HG03442 (cell line): ENCODE data around the gene ARMC7.

Source experiments
- ATAC-seq: cut with Tn5 transposase; IDR thresholded peaks from one replicate; pipeline ENCODE4 v1.9.1; 2021; ENCODE audit warnings: mild to moderate bottlenecking, moderate library complexity; ENCODE audit not compliant: unreplicated experiment

The ARMC7 gene

DNA sequence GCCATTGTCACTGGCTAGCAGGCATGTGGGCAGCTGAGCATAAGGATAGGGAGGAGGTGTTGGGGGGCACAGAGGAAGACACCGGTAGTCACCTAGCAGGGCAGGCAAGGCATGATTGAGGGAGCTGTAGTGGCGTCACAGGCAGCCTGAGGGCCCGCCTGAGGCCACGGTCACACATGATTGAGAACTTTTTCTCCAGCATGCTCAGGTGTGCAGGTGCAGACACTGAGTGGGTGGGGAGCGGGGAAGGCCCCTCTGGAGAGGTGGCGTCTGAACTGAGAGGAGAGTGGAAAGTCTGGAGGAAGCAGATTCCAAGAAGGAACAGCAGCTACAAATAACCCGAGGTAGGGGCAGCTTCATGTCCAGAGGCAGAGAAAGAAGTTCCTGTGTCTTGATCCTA, 10.9 kb upstream of the ARMC7 start:
- no peak for ATAC-seq

DNA sequence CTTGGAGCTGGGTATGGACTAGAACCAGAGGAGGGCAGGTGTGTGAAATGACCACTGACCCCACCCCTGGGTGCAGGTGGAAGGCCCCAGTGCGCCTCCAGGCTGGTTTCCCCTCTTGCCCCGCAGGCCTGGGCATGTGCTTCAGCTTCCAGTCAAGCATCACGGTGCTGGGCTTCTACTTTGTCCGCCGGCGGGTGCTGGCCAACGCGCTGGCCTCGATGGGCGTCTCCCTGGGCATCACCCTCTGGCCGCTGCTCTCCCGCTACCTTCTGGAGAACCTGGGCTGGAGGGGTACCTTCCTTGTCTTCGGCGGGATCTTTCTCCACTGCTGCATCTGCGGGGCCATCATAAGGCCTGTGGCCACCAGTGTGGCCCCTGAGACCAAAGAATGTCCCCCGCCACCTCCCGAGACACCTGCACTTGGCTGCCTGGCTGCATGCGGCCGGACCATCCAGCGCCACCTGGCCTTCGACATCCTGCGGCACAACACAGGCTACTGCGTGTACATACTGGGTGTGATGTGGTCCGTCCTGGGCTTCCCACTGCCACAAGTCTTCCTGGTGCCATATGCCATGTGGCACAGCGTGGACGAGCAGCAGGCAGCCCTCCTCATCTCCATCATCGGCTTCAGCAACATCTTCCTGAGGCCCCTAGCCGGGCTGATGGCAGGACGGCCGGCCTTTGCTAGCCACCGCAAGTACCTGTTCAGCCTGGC, 9.7 kb upstream of the ARMC7 start:
- no peak for ATAC-seq

DNA sequence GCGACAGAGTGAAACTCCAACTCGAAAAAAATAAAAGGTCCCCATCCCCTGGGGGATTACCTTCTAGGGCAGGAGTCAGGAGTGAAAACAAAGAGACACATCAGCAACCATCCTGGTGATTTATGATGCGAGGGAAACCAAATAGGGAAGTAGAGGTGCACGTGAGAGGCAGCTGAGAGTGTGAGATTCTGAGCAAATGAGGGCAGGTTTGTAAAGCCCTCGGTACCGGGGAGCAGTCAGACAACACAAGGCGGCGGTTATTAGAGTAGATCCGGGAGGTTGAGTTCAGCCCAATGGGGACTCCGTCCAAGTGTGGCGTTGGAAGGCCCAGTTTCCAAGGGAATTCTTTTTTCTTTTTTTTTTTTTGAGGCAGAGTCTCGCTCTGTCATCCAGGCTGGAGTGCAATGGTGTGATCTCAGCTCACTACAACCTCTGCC, 7.4 kb upstream of the ARMC7 start:
- no peak for ATAC-seq

DNA sequence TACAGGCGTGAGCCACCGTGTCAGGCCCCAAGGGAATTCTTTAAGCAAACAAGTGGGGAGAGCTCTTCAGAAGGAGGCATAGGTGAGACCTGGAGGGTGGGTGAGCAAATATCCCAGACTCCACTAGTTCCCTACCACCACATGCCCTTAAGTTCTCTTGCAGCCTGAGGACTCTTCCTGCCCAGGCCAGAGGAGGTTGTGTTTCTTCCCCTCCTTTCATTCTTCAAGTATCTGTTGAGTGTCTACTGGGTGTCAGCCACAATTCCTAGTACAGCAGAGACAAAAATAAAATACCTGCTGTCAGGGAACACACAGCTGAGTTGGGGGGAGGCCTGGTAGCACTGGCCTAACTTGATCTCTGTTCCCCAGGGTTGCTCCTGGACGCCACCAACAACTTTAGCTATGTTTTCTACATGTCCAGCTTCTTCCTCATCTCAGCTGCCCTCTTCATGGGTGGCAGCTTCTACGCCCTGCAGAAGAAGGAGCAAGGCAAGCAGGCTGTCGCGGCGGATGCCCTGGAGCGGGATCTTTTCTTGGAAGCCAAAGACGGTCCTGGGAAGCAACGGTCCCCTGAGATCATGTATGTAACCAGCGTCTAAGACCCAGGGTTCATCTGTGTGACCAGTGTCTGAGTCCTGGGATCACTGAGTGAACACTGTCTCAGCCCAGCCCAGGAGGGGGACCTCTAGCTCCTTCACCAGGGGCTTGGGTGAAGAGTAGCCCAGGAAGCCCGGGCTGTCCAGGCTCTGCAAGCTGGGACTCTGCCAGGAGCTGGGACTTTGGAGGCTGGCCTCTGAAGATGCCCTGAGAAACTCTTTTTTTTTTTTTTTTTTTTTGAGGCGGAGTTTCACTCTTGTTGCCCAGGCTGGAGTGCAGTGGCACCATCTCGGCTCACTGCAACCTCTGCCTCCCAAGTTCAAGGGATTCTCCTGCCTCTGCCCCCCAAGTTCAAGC, 5.9 kb upstream of the ARMC7 start:
- no peak for ATAC-seq

DNA sequence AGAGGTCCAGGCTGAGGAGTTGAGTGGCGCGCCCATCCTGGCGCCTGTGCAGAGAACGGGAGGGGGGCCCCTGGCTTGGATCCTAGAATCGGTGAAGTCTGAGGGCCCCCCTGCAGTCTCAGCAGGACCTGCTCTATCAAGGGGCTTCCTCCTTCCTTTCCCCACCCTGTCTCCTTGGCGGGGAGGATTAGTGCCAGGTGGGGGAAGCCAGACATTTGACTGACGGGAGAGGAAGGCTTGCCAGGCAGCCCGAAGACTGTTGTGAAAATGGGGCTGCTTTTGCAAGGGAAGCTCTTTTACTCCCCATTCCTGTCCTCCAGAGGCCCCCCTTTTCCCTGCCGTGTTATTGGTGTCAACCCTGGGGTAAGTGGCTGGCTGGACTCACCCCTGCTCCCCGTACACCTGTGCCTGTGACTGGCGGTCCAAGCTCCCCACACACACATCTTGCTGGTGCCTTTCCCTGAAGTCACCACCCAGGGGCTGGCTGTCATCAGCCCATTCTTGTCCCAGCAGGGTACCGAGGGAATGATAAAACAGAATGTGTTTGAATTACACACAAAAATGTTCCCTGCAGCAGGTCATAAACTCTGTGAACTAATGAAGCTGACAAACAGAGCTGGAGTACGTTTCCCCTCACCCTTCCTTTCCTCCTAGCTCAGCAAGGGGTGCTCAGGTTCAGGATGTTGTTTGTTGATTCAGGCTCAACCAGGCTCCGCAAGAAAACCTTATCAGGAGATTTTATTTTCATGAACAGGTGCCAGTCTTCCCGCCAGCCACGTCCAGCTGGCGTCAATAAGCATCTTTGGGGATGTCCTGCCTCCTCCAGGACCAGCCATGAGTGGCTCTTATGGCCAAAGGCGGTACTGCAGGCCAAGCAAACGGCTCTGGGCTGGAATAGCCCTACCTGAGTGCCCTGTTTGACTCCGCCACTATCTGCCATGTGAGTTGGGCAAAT, 4.4 kb upstream of the ARMC7 start:
- no peak for ATAC-seq

DNA sequence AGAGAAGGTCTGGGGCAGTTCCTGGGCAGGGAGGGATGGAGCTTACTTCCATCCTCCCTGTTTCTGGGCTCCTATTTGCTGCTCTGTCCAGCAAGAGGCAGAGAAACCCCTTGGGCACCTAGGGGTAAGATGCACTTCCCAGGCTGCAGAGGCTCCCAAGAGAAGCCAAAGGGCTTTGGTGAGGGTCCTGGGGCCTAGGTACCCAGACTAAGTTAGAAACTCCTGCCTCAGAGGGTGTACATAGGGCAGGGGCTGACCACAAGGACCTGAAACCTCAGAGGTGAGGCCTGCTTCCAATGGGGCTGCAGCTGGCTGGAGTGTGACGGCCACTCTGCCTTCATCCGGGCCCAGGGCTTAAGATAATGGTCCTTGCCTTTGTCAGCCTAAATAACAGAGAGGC, 1.6 kb upstream of the ARMC7 start:
- no peak for ATAC-seq

DNA sequence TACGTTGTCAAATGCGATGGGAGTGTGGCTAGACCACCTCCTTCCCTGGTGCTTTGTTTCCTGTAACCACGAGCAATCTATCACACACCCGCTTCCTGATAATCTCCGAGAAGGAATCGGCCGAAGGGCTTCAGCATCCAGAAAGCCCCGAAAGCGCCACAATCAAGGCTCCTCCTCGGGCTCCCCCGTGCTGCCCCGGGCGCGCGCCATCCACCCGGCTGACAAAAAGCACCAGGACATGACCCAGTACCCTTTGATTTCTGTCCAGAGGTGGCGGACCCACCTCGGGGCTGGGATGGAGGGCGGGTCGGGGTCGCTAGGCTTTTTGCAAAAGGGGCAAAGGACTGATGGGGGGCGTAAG, 743 bp upstream of the ARMC7 start:
- no peak for ATAC-seq

DNA sequence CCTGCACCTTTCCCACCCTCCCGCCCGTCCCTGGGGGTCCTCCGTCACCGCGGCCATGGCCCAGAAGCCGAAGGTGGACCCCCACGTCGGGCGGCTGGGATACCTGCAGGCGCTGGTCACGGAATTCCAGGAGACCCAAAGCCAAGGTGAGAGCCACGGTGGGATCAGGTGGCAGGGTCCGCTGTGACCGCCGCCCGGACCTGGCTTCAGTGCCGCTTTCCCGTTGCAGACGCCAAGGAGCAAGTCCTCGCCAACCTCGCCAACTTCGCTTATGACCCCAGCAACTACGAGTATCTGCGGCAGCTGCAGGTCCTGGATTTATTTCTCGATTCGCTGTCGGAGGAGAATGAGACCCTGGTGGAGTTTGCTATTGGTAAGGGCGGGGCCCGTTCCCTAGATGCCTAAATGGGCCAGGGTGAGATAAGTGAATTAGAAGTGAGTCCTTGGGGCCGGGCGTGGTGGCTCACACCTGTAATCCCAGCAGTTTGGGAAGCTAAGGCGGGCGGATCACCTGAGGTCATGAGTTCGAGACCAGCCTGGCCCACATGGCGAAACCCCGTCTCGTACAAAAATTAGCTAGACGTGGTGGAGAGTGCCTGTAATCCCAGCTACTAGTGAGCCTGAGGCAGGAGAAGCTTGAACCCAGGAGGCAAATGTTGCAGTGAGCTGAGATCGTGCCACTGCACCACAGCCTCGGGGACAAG, 617 bp downstream of the ARMC7 start:
- ATAC-seq = no peak

- ATAC-seq = no peak
Measured at GRCh38 chr17:75111777-75112335, 2.1 kb downstream of the ARMC7 start.

GRCh38 chr17:75113798-75114551, 4.2 kb downstream of the ARMC7 start:
- ATAC-seq = no peak

GRCh38 chr17:75114552-75115314, 5.0 kb downstream of the ARMC7 start:
- ATAC-seq = no peak

DNA sequence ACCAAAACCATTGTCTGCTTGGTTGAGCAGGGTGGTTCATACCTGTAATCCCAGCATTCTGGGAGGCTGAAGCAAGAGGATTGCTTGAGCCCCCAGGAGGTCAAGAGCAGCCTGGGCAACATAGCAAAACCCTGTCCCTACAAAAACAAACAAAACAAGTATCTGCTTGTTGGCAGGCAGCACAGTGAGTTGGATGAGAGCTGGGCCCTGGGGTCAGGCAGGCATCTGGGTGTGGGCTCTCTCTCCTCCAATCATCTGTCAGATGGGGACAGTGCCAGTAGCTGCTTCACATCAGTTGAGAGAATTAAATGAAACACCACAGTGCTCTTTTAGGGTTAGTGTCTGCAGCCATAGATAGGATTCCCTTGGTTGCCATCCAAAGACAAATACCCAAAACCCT, 5.8 kb downstream of the ARMC7 start:
- no peak for ATAC-seq

DNA sequence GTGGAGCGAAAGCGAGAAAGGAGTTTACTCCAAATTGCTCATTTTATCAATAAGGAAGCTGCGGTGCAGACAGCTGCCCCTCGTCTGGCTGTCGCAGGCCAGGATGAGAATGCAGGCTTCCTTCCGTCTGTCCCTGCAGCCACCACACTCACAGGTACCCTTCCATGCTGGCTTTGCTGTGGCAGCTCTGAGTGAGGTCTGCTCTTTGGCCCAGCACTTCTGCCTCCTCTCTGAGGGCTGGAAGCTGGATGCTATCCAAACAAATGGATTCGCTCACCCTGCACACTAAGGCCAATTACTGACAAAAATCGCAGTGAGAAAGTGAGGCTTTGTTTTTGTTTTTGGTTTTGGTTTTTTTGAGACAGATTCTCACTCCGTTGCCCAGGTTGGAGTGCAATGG, 7.0 kb downstream of the ARMC7 start:
- ATAC-seq = no peak

DNA sequence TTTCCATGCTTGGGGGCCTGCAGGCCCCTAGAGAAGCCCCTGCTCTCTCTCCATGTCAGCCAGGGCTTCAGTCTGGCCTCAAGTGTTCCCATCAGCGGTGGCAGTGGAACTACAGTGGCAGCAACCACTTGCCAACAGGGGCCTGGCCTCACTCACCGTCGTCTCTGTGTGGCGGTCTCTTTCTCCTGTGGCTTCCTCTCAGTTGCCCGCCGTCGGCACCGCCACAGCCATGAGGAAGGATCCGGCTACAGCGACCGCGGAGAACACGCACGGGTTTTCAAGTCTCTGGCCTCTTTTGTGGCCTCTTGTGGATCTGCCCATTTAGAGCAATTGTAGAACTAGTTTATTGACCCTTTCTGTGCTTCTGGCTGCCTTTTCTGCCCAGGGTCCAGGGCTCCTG, 8.5 kb downstream of the ARMC7 start:
- ATAC-seq = no peak

DNA sequence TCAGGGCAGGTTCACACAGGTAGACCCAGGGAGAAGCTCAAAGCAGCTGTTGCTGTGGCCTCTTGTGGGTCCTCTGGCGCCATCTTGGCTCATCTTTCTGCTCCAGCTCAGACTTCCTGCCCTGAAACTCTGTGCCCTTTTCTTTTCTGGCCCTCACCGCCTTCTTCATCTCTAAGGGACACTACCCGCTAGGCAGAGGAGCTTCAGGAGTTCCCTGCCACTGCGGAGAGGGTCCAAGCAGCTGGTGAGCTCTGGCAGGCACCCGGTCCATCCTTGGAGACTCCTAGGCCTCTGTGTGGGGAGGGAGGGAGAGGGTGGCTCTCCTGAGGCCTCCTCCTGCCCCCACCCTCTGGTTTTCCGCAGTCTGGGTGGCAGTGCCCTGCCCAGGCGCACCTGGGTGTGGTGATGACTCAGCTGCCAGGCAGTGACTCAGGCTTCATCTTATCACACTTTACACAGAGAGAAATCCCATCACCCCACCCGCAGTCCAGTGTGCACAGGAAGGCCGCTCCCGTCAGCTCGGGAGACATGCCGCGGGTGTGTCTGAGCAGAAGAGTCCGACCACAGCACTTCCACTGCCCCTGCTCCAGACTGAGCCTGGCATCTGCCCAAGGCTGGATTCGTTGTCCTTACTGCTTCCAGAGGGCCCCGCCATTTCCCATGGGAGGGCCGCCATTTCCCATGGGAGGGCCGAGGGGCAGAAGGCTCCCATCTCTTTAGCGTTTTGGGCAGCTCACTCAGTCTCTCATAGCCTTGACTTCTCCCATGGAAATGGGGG, 14.5 kb downstream of the ARMC7 start:
- no peak for ATAC-seq

GRCh38 chr17:75124819-75125162, 15.0 kb downstream of the ARMC7 start:
- ATAC-seq = no peak

DNA sequence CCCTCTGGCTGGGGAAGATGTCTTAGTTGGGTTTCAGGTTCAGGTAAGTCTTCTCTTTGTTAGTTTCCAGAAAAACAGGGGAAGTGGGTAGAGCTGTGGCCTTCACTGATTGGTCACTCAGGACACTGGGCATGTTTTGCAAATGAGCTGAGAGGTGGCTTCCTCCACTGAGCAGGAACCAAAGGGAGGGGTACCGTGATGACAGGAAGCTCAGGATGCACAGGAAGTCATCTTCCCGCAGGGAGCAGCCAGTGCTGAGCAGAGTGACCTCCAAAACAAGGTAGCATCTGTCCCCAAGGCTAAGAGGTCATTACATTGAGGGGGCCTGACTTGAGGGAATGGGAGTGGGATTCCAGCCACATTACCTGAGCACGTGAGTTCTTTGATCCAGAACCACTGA, 16.2 kb downstream of the ARMC7 start:
- no peak for ATAC-seq

GRCh38 chr17:75126954-75127353, 17.2 kb downstream of the ARMC7 start:
- no peak for ATAC-seq
